Stimulated activated CD4-positive, alpha-beta T cell treated with anti-CD3 and anti-CD28 coated beads, Interleukin-12 subunit alpha, Interleukin-12 subunit beta, amount 100 ng/mL, for 4 hours (primary cell): Measurements from ENCODE around the gene CGB7.
"Not testable (repeated sequence)": the region's sequence is repeated elsewhere in the genome, so short reads cannot be mapped to it uniquely, and the experiment has no call there.

Experiments used
- DNase-seq: peaks from one replicate; pipeline ENCODE4 v3.0.0-alpha.2; 2020

Gene CGB7

GRCh38 chr19:49057636-49058234 lies at the start of gene CGB7:
Gene CGB7 (minus strand): TSS chr19:49057749. CDS start chr19:49055375, 2,374 bp downstream.
- DNase-seq, result peak; percentile 39

DNA sequence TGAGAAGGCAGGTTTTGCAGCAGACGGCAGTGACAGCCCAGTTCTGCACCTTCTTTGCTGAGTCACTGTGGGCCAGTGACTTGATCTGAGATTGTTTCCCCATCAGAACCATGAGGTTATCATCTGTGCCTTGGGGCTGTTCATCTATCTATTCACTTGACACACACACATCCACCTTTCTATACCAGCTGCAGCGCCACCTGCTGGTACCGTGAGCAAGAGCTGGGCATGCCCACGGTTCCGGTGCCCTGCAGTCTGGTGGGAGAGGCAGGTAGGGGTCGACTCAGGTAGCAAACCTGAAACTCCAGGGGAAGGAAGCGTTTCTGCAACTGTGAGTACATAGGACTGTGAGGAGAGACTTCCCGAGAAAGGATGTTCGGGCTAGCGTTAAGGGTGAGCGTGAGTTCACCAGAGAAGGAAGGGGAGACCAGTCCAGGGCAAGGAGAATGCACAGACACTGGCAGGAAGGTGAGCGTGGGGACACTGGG lies 49.1 kb upstream of the CGB7 start:
- peak; percentile 67 for DNase-seq

GRCh38 chr19:49104229-49104864 lies 46.8 kb upstream of the CGB7 start:
- no peak for DNase-seq

DNA sequence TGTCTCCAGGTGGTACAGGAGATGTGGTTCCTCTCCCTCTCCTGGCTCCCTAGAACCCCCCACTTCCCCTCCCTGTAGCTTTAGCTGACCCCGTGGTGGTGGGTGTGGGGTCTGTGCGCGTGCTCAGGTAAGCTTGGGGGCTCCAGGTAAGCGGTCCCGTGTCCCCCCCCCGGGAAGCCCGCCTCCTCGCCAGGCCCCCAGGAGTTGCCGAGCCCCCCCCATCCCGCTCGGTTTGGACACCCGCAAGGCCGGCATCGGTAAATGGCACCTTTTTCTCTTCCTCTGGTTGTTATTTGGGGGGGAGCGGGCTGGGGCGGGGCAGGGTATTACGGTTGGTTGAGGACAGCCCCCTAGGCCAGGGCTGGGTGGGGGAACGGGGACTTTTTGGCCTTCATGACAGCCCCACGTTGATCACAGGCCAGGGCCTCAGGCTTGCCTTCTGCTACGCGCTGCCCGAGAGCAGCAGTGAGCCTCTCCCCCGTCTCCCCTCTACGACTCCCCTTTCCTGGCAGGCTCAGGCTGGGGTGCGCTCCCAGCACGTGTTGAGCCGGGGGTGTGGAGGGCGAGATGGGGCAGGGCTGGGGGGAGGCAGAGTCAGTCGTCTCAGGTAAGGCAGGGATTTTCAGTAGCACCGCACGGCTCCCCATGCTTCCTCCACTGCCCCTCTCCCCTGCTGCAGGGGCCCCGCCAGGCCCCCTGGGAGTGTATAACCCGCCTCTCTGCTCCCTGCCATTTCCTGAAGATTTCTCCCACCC lies 46.0 kb upstream of the CGB7 start:
- no peak for DNase-seq

DNA sequence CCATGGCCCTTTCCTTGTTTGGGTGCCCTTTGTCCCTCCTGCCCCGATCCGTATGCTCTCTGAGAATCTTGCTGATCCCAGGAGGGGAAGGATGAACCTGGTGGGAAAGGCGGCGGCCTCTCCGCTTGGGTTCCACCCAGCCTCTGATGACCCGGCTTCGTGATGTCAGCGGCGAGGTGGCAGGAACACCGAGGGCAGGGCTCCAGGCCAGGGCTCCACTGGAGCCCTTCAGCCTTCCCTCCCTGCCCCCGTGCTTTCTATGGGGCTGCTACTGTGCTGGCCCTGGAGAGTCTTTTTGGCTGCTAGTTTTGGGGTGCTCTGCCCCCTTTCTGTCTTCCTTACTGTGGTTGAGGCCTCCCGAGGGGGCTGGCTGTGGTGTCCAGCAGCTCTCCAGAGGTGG lies 44.8 kb upstream of the CGB7 start:
- no peak for DNase-seq

DNA sequence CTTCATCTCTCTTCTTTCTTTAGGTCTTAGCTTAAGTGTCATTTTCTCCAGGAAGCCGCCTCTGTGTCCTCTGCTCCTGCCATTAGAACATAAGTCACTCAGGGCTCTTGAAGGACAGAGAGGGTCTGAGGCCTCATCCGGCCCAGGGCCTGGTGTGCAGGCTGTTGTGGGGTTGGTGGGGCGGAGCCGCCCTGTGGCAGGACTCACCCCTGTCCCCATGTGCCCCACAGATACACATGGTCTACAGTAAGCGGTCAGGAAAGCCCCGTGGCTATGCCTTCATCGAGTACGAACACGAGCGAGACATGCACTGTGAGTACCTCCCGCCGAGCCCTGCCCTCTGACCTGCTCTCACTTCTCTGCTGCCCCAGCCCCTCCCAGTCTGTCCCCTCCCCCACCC lies 43.6 kb upstream of the CGB7 start:
- no peak for DNase-seq

GRCh38 chr19:49098795-49099194 lies 41.2 kb upstream of the CGB7 start:
- DNase-seq, result no peak

DNA sequence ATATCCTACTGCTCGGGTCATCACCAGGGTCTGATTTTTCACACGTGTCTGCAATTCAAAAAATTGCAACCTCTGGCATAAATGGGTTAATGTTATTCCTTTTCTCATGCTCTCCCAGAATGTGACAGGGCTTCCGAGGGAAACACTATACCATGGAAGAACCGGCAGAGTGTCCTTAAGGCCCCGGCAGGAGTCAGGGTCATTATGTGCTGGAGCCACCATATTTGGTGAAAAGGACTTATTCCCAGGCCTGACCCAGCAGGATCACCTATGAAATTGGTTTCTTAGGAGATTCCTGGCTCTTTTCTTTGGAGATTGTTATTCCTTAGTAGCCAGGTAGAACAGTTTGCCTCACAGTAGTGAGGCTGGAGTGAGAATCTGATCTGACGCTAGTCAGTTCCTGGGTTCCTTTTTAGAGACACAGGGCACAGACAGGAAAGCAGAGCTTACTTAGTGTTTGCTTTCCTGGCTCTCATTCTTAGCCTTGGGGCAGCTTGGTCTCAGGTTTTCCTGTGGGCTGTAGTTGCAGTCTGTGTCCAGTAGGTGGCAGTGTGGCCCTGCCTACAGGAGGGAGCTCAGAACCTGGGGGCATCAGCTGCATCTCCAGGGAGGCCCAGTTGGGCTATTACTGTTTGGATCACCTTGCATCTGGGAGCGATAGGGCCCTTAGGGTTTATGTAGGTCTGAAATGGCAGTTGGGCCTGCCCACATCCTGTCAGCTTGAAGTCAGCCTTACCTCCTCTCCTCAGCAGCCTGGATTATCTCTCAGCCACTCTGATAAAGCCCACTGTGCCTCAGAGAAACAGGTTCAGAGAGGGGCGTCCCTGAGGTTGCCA lies 40.1 kb upstream of the CGB7 start:
- peak; percentile 57 for DNase-seq

DNA sequence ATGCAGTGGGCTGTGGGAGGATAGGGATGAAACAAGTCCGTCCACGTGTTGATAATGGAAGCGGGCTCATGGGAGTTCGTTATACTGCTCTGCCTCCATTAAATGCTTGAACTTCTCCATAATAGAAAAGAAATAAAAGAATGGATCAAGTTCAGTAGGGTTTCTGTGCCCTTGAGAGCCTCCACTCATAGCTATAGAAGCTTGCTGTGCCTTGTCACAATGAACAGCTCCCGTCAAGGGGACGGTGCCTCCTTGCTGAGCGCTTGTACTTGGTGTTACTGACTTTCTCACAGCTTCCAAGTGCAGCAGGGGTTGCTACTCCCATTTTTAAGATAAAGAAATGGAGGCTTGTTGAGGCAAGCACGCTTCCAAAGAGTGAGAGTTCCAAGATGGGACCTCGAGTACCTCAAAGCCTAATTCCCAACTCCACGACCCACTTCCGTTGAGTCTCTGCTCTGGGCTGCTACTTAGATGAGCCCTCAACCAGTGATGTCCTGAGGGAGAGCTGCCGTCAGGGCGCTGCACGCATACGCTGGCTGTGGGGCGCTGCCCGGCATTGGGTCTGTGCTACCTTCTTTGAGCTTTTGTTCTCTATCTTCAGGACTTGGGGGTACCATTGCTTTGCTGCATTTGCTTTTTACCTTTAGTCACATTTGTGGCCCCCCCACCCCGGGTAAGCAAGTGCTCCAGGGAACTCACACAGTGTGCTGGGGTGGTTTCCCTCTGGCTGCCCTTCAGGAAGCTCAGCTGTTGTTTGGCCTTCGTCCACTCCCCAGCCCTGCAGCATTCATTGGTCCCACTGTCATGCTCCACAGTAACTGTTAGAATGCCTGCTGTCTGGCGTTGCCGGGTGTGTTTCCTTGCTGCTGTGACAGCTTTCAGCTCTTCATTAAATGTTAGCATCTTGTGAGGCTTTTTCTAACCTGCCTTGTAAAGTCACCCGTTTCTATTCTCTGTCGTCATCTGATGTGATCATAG lies 37.2 kb upstream of the CGB7 start:
- no peak for DNase-seq

- DNase-seq, result no peak
Measured at GRCh38 chr19:49092686-49093085, 35.1 kb upstream of the CGB7 start.

DNA sequence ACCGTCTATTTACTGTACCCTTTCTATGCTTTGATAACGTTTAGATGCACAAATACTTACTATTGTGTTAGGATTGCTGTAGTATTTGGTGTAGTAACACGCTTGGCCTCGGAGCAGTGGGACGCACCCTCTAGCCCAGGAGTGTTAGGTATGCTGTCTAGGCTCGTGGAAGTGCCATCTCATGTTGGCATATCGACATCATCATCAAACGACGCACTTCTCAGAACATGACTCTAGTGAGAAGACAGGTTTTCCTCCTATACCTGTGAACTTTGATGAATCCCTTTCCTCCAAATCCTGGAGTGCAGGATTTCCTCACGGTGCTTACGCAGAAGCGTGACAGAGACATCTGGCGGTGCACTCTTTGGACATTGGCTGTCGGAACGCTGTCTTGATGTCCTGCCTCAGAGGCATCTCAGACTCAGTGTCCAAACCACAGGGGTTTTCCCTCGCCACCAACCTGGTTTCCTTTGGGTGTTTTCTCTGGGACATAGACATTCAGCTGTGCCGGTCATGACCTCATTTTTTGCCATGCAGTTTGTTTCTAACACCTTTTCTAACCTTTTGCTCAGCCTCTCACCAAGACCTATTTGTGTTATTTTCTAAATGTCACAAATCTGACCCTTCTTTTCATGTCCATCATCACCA lies 34.0 kb upstream of the CGB7 start:
- no peak for DNase-seq

DNA sequence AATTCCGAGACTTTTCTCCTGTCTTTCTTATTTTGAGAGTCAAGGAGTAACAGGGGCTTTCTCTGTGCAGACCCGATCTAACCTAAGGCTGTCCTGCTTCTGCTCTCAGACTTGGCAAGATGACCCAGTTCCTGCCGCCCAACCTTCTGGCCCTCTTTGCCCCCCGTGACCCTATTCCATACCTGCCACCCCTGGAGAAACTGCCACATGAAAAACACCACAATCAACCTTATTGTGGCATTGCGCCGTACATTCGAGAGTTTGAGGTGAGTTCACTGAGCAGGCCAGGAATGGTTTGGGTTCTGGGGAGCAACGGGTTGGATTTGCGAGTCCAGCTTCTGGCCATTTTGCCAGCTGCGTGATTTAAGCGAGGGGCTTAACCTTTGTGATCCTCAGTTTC lies 28.7 kb upstream of the CGB7 start:
- DNase-seq, result no peak

DNA sequence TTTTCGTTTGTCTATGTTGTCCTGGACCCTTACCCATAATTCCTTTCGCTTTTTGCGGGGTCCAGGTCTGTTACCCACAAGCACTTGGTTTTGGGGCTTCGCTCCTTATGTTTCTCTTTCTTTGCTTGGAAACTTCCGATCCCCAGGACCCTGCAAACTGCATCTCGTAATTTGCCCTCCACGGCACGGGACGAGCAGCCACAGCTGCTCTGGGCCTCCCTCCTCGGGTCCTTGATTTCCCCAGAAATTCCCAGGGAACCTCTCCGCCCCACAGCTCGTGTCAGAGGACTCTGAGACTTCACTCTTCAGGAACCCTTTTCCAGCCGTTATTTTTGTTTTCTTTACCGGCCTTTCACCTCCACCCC lies 28.3 kb upstream of the CGB7 start:
- DNase-seq, result no peak

DNA sequence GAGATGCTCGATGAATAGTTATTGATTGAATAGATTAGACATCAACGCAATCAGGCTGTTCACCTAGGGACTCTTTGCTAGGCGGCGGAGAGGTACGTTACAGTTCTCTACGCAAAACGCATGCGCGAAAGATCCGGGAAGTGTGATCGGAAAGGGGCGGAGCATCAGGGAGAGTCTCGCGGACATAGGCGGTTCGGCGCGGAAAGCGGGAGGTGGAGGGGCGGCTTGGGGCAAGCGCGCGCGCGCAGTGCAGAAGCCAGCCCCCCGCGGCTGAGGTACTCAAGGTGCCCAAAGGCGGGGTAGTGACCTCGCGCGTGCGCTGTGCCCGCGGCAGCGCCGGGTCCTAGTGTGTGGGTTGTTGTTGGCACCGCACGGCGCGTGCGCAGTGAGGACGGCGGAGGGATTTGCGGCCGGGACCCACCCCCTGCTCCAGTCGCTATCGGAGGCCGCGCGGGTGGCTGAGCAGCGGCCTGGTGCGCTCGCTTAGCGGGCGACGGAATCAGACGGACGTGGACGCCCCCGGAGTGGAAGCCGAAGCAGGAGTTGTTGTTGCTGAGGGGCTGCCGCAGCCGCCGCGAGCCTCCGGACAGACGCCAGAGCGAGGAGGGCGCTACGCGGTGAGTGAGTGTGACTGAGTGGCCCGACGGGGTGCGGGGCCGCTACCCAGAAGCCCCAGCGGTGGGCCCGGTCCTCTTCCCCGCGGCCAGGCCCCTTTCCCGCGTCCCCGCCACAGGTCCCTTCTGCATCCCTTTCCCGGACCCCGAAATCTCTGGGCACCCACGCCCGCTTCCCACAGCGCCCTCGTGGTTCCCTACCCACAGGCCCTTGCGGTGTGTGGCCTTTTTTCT lies 27.7 kb upstream of the CGB7 start, which contains the start of gene SNRNP70:
SNRNP70 (plus strand) TSS at position 432 of the 848 bp plus-strand sequence. CDS start 964 bp downstream, outside the sequence.
- DNase-seq, result peak; percentile 98

- no peak for DNase-seq
Measured at GRCh38 chr19:49084206-49085019, 26.9 kb upstream of the CGB7 start.

DNA sequence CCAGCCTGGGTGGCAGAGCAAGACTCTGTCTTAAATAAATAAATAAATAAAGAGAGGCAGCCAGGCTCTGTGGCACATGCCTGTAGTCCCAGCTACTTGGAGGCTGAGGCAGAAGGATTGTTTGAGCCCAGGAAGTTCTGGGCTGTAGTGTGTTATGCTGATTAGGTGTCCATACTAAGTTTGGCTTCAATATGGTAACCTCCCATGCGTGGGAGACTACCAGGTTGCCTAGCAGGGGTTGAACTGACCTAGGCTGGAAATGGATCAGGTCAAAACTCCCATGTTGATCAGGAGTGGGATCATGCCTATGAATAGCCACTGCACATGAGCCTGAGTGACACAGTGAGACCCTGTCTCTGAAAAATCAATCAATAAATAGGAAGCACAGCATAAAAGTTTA lies 23.7 kb upstream of the CGB7 start:
- no peak for DNase-seq

GRCh38 chr19:49080392-49080791 lies 22.8 kb upstream of the CGB7 start:
- no peak for DNase-seq

DNA sequence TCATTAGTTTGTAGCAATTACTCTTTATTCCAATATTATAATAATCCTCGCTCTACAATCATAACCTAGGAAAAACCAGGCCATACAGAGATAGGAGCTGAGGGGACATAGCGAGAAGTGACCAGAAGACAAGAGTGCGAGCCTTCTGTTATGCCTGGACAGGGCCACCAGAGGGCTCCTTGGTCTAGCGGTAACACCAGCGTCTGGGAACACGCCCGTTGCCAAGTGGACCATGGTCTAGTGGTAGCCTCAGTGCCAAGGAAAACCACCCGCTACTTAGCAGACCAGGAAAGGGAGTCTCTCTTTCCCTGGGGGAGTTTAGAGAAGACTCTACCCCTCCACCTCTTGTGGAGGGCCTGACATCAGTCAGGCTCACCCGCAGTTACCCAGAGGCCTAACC lies 17.3 kb upstream of the CGB7 start:
- DNase-seq, result not testable (repeated sequence)
